ENCODE measurements around the gene NIT2. TPM values are rescaled to one million over a fixed set of nuclear protein-coding genes. Genes with fewer than 3 reads are reported as not detected.
"Not testable (repeated sequence)": the region's sequence is repeated elsewhere in the genome, so short reads cannot be mapped to it uniquely, and the experiment has no call there.

Gene NIT2
- total RNA-seq, 1 donor from 2014 or later, result 9.5 TPM

DNA sequence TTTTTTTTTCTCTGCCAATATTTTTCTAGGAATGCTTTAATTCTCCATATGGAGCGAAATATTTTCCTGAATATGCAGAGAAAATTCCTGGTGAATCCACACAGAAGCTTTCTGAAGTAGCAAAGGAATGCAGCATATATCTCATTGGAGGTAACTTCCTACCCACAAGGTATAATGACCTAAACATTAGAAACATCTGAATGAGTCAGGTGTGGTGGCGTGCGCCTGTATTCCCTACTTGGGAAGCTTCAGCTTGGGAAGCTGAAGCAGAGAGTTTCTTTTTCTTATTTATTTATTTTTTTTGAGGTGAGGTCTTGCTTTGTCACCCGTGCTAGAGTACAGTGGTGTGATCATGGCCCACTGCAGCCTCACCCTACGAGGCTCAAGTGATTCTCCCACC is 5.2 kb downstream of the NIT2 start:
- DNase-seq, result no peak

DNA sequence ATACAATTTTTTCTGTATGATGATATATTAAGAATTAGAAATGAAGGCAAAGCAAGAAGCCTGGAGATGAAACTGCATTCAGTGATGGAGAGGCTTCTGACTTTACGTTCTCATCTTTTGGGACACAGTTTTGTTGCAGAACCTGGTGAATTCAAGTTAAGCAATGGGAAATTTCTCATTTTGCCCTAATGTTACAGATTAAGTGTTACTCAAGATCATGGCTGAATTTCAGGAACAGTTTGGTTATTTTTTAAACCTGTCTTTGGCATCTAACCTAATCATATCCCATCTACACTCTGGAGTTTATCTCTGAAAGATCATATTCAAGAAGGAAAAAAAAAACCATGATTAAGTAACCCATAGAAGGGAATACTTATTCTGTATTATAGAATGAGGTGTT is 6.0 kb downstream of the NIT2 start:
- DNase-seq, result no peak

DNA sequence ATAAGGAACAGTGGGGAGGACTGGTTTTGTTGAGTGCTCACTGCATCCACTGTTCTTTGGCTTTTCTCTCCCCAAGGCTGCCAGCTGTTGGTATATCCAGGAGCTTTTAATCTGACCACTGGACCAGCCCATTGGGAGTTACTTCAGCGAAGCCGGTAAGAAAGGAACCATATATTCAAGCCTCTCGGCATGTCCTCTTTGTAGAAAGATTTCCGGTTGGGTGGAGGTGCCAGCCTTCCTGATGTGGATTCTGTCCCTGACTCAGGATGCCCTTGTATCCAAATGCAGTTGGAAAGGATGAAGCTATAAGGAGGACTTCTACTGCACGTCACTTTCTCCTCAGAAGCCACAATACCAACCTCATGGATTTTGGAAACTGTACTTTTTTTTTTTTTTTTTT is 14.2 kb downstream of the NIT2 start:
- no peak for DNase-seq

DNA sequence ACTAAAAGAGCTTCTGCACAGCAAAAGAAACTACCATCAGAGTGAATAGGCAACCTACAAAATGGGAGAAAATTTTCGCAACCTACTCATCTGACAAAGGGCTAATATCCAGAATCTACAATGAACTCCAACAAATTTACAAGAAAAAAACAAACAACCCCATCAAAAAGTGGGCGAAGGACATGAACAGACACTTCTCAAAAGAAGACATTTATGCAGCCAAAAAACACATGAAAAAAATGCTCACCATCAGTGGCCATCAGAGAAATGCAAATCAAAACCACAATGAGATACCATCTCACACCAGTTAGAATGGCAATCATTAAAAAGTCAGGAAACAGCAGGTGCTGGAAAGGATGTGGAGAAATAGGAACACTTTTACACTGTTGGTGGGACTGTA is 17.2 kb downstream of the NIT2 start:
- not testable (repeated sequence) for DNase-seq

DNA sequence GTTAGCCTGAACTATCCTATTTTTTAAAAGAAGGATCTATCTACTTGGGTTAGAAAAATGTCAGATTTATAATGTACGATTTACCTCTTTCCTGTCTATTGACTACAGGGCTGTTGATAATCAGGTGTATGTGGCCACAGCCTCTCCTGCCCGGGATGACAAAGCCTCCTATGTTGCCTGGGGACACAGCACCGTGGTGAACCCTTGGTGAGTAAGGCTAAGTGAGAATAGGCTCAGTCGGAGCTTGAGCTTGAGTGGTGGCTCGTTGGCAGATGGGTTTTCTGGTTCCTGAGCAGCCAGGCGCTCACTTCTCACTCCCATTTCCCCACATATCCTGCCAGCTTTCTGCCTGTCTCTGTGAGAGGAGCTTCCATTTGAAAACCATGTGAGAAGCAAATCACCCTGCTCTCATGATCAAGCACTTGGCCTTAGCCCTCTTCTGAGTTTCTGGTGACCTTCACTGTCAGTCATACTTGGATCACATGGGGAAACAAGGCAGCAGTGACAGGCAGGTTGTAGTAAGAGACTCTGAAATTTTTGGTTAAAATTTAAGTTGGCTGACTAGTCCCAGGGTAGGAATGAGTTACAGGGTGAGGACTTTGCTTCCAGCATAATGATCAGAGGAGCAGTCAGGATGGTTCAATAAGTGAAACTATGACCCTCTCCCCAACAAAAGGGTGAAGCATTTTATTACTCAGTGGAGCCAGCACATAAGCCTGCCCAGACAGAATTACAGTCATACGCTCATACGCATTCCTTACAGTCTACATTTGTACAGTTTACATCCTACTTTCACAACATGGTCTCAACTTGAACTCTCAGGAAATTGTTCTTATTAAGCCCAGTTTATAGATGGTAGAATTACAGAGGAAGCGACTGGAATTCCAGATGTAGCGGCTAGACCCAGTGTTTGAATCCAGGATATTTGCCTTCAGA is 18.0 kb downstream of the NIT2 start:
- DNase-seq, result no peak

DNA sequence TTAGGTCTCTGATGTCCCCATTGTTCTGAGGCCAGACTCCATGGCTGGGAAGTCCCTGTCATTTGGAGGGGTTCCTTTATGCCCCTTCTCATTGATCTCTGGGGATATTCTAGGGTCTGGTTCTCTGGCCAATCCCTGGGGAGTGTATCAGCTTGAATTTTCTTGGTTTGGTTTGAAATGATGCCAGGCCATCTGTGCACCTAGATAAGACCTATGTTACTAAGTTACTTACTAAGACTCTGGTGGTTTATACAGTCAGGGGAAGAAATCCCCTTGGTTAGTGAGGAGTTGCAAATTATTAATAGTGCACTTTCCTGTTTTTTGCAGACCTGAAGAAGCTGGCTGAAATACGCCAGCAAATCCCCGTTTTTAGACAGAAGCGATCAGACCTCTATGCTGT is 20.3 kb downstream of the NIT2 start:
- no peak for DNase-seq

DNA sequence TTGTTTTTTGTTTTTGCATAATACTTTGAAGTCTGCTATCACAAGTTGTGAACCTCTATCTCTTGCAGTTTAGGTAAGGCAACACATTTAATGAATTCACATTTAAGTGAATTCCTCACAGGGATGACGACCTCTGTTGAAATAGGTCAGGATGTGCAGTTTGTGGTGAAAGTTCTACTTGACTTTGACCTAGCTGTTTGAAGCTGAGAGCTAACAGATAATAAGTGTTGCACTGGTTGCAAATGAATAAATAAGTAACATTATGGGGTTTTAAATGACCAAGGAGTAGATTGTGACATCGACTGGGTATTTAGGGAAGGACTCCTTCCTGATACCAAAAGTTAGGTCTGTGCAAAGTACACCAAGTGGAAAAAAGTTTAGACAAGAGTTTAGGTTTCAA is 23.9 kb downstream of the NIT2 start:
- no peak for DNase-seq

DNA sequence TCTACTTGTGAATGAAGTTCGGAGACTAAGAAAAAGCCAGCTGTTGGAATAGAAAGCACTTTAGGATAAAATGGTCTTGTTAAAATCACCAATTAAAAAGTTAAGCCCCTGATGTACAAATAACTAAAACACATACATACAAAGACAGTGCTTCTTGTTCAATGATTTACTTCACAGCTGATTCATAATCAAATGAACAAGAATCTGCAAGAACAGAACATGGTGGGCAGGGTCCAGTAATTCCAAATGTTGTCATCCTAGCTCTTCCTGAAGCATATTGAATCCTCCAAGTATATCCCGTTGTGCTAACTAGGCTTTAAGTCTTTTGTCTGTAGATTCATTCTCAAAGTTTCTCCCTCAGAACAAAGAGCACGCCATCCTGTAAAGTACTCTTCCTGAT is 24.5 kb downstream of the NIT2 start:
- DNase-seq, result no peak

DNA sequence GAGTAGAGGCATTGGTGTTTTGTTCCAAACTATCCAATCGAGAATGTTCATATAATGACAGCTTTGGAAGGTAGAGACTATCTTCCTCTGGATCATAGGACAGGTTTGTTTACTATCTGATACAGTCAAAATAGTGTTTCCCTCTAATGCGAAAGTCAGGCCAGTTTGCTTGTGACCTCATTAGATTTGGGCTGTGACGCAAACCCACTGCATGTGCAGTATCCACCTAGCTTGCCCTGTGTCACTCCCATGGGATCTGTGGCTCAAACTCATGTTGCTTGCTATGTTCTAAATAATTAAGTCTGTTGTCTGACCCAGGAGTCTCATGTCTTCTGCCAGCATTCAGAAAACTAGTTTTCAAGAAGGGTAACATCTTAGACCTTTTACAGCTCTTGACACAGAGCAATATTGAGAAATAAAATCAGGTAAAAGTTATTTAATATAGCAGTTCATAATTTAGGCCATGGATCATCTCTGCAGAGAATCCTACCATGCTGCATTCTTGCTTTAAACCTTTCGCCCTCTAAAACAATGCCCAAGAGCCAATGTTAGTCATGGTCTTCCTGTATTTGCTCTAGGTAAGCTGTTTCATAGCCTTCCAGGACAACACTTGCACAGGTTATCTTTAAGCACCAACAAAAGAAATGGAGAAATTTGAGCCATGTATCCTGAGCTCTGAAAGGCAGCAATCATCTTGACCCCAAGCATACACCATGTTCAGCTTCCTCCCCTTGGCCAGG is 26.4 kb downstream of the NIT2 start:
- DNase-seq, result no peak

DNA sequence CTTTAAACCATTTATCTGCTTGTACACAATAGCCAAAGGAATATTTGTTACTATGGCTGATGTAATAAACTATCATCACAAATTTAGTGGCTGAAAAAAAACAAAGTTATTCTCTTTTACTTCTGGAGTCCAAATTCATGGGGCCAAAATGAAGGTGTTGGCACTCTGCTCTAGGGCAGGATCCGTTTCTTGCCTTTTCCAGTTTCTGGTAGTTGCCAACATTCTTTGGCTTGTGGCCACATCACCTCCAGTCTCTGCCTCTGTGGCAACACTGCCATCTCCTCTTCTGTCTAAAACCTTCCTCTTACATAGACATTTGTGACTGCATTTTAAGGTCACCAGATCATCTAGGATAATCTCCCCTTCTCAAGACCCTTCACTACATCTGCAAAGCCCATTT is 27.3 kb downstream of the NIT2 start:
- no peak for DNase-seq

DNA sequence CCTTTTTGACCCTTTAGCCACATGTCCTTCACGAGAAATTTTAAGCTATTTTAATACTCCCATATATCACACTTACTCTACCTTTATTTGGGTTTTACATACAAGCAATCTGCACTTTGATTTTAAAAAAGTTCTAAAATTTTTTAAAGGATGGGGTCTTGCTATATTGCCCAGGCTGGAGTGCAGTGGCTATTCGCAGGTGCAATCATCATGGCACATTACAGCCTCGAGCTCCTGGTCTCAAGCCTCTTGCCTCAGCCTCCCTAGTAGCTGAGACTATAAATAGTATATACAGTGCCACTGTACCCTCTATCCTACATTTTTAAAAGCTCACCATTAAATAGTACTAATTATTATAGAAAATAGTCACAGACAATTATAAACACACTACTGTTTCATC is 29.9 kb downstream of the NIT2 start:
- DNase-seq, result no peak

DNA sequence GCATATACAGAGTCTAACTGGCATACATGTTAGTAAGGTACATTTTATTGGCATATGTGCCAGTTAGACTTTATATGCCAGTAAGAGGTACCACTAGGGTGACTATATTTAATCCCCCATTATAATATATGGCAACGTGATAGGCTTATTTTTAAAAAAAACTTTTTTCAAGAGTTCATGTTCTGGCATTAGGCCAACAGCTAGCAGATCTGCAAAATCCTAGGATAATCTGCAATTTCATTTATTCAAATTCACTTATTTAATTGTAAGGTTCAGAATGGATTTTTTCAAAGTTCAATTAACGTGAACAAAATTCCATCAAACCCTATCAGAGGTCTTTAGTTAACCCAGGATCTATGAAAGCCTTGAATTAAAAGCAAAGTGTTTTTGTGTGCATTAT is 31.9 kb downstream of the NIT2 start:
- no peak for DNase-seq

DNA sequence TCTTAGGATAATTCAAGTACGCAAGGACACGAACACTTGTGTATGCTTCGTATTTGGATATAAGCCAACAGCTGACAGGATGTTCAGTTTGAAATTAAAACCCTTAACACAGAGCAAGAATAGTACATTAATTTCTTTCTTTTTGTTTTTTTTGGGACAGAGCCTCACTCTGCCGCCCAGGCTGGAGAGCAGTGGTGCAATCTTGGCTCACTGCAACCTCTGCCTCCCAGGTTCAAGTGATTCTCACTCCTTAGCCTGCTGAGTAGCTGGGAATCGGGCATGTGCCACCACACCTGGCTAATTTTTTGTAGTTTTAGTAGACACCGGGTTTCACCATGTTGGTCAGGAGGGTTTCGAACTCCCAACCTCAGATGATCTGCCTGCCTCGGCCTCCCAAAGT is 33.9 kb downstream of the NIT2 start:
- DNase-seq, result no peak

DNA sequence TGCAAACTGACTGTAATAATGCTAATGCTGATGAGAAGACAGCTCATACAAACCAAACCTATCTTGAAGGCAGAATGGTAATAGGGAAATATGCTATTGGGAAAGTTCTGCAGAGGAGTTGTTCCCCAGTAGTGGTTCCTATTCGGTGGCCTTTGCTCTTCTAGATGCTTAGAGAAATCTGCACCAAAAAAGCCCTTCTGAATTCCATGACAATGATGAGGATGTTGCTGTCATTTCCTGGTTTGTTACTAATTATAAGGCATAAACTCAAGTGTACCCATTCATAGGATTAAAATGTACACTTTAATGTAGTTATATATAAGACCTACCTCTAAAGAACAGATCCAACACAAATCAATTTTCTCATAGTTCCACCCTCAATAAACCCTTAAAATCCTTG is 36.2 kb downstream of the NIT2 start:
- DNase-seq, result no peak

DNA sequence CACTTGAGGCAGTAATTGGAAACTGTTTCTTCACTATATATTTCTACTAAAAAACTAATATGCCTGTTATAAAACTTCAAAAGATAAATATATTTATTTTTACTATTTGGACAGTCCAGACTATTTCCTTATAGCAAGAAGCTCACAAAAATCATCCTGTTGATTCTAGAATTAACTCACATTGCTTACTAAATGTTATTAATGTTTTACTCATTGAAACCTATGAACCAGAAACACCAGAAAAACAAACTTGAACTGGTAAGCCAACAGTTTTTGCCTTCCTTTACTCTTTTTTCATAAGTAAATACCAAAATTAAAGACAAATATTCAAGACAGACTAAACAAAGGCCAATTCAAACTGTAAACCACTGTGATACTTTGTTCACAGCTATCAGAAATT is 40.0 kb downstream of the NIT2 start:
- no peak for DNase-seq

DNA sequence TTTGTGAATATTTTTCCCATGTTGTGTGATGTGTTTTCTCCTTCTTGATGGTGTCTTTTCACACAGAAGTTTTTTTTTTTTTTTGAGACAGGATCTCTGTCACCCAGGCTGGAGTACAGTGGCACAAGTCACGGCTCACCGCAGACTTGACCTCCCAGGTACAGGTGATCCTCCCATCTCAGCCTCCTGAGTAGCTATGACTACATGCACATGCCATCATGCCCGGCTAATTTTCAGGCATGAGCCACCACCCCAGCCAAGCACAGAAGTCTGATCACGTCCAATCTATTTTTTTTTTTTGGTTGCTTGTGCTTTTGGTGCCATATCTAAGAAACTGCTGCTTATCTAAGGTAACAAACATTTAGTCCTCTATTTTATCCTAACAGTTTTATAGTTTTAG is 41.7 kb downstream of the NIT2 start:
- no peak for DNase-seq

DNA sequence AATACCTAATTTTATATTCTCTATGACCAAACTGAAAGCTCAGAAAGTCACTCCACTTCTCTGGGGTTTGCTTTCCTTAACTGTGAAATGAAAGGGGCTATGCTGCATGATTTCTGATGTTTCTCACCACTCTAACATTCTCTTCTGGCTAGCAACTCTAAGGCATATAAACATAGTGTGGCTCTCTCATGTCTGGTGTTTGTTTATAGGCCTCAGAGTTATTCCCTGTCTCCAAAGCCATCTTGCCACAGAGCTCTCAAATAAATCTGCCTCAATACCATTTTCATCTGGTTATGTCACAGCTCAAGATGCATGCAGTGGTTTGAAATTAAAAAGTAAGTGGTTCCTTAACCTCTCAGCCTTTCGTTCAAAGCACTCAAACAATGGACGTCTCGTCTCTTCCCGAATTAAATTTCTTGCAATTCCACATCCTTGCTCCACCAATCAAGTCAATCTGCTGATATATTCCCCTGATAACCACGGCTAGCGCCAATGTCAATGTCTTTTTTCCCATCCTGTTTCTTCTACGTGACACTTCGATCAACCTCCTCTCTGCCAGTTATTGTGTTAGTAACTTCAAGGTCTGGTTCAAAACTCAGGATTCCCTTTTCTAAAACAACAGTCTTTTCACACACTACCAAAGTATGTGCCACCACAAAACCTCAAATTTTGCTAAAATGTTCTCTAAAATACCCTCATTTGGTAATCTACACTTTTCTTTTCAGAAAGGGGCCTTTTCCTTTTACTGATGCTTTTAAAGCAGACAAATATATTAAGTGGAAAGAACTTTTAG is 50.4 kb downstream of the NIT2 start:
- DNase-seq, result no peak

DNA sequence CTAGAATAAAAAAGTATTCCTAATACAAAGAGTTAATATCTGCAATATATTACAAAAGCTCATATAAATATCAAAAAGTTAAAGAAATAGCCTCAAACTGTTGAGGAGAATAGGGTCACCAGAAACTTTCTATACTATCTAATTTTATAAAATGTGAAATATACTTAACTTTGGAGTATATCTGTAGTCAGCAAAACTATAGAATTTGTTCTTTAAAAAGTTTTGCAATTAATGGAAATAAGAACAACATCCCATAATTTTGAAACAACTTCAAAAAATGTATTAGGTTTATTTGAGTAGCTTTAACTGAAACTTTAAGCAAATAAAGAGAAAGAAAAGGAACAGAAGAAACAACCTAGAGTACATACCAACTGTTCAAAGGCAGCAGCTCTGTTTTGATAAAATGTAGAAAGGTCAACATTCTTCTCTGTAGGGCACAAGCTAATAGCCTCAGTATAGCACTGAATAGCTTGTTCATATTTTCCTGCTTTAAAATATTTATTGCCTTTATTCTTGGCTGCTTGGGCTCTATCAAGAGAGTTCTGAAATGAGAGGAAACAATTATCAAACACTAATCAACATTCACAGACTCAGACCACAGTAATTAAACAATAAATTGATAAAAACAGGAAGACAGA is 52.0 kb downstream of the NIT2 start:
- DNase-seq, result no peak

DNA sequence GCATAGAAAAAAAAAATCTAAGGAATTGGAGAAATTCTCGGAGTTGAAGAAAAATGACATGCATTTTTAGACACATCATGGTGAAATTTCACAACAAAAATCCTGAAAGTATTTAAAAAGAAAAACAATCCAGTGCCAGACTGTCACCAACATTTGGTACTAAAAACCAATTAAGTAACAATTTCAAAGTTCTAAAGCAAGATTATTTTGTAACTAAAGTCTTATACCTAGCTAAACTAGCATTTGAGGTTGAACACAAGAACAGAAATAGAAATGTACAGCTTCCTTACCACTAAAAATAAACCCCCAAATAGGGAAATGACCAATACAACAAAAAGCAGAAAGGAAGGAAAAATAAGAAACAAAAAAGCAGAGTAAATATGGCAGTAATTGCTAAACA is 54.5 kb downstream of the NIT2 start:
- DNase-seq, result no peak

DNA sequence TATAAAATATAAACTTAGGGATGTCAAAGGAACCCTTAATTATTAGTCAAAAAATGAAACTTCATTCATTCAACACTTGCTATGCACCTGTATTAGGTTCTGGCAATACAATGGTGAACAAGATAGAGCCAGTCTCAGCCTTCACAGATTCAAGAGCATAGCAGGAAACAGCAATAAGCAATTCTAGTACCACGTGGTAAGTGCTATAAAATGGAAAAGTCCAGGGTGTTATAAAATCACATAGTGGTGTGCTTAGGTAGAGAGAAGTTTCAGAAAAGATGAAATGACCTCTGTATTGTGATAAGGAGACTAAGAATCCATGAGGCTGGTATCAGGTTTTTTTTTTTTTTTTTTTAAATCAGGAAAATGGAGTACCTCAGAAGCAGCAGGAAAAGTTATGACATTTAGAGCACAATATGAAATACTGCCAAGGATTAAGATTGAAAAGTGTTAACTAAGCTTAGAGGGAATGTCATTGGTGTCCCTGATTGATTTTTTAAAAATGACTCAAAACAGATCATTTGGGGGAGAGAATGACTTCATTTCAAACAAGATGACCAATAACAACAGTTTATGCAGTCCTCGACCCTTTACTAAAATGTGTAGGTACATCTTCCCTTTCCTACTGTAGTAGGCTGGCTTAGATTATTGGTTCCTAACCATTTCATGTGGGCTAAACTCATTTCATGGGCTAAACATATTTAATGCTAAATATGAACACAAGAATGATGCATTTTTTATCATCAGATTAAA is 61.3 kb downstream of the NIT2 start:
- DNase-seq, result no peak

DNA sequence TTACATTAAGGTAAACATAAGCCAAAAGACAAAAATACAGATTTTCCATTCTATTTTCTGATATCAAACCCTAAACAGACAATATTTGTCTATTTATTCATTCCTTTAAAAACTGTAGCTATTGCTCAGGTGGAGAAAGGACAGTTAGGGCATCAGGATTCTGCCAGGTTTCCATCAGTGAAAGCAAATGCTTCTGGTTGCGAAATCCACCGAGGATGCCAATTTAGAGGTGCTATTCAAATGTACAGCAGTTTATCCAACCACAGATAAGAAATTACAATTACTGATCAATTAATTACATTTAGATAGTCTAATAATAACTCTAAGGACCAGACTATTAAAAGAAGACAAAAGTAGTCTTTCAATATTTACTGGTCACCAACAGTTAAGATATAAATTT is 62.4 kb downstream of the NIT2 start:
- DNase-seq, result no peak
